ENCODE data around the gene PRSS2.
"Not testable (repeated sequence)": the region's sequence is repeated elsewhere in the genome, so short reads cannot be mapped to it uniquely, and the experiment has no call there.

PRSS2 gene

GRCh38 chr7:142759433-142759832 lies 11.3 kb upstream of the PRSS2 start:
- no peak for DNase-seq (ENCODE audit: low spot score)

GRCh38 chr7:142760071-142760642 lies 10.6 kb upstream of the PRSS2 start:
- DNase-seq (ENCODE audit: low spot score), result peak; percentile 14

- DNase-seq (ENCODE audit: low spot score), result not testable (repeated sequence)
Observed at GRCh38 chr7:142761606-142762005, 9.2 kb upstream of the PRSS2 start.

GRCh38 chr7:142762104-142762503 lies 8.7 kb upstream of the PRSS2 start:
- DNase-seq (ENCODE audit: low spot score), result no peak

GRCh38 chr7:142767451-142767850 lies 3.3 kb upstream of the PRSS2 start:
- DNase-seq (ENCODE audit: low spot score), result no peak

- DNase-seq (ENCODE audit: low spot score), result no peak
Observed at GRCh38 chr7:142767861-142768260, 2.9 kb upstream of the PRSS2 start.

- not testable (repeated sequence) for DNase-seq (ENCODE audit: low spot score)
Observed at GRCh38 chr7:142768885-142769284, 1.9 kb upstream of the PRSS2 start.

- DNase-seq (ENCODE audit: low spot score), result peak; percentile 20
Observed at GRCh38 chr7:142771353-142771723, 568 bp downstream of the PRSS2 start.

- DNase-seq (ENCODE audit: low spot score), result no peak
Observed at GRCh38 chr7:142772051-142772450, 1.3 kb downstream of the PRSS2 start.

GRCh38 chr7:142772673-142773072 lies 1.9 kb downstream of the PRSS2 start:
- no peak for DNase-seq (ENCODE audit: low spot score)

- DNase-seq (ENCODE audit: low spot score), result no peak
Observed at GRCh38 chr7:142773230-142773629, 2.5 kb downstream of the PRSS2 start.

- DNase-seq (ENCODE audit: low spot score), result no peak
Observed at GRCh38 chr7:142773937-142774744, 3.4 kb downstream of the PRSS2 start.

- DNase-seq (ENCODE audit: low spot score), result no peak
Observed at GRCh38 chr7:142774826-142775225, 4.1 kb downstream of the PRSS2 start.

- DNase-seq (ENCODE audit: low spot score), result not testable (repeated sequence)
Observed at GRCh38 chr7:142775351-142776115, 4.8 kb downstream of the PRSS2 start.

GRCh38 chr7:142776206-142776844 lies 5.6 kb downstream of the PRSS2 start:
- DNase-seq (ENCODE audit: low spot score), result no peak

GRCh38 chr7:142776845-142777225 lies 6.1 kb downstream of the PRSS2 start:
- DNase-seq (ENCODE audit: low spot score), result not testable (repeated sequence)

- no peak for DNase-seq (ENCODE audit: low spot score)
Observed at GRCh38 chr7:142777318-142777717, 6.5 kb downstream of the PRSS2 start.

GRCh38 chr7:142782922-142783900 lies 12.4 kb downstream of the PRSS2 start:
- DNase-seq (ENCODE audit: low spot score), result peak; percentile 85

- no peak for DNase-seq (ENCODE audit: low spot score)
Observed at GRCh38 chr7:142784096-142784495, 13.3 kb downstream of the PRSS2 start.

- DNase-seq (ENCODE audit: low spot score), result no peak
Observed at GRCh38 chr7:142784716-142785115, 13.9 kb downstream of the PRSS2 start.

- no peak for DNase-seq (ENCODE audit: low spot score)
Observed at GRCh38 chr7:142785841-142786250, 15.1 kb downstream of the PRSS2 start.
